SK-N-SH (cell line): ENCODE data around the gene EFCAB7. TPM values are rescaled to one million over a fixed set of nuclear protein-coding genes. Genes with fewer than 3 reads are reported as not detected.

ENCODE experiments used
- CTCF ChIA-PET: fragments of 300-600, 350-600 bp; formaldehyde crosslinking; extraction: SDS; loops from one replicate; lab custom pipeline; 2021; lab: Yijun Ruan, JAX
- POLR2A ChIA-PET: fragments of 350-600 bp; sonication (Branson Sonifier 250); formaldehyde crosslinking; extraction: SDS; loops from one replicate; lab custom pipeline; 2020; ENCODE audit warnings: antibody characterized with exemption, inconsistent platforms; lab: Yijun Ruan, JAX
- DNase-seq: peaks from one replicate; pipeline ENCODE4 v3.0.0; 2012
- H2AFZ ChIP-seq: fragments of 200-600 bp; sonication (generic); 2 replicates; pipeline ENCODE4 v1.8.1; 2016; ENCODE audit warnings: antibody characterized with exemption, mild to moderate bottlenecking, low read depth
- H3F3A ChIP-seq: fragments of 200-600 bp; sonication (generic); replicated peaks from 2 replicates; pipeline ENCODE3; 2016; ENCODE audit warnings: antibody characterized with exemption, mild to moderate bottlenecking; ENCODE audit not compliant: insufficient read depth
- H3K27ac ChIP-seq, 2 experiments: fragments of 200-500 bp in 1 of 2; fragments of 200-600 bp in 1 of 2; sonication (Bioruptor generic) in 1 of 2; sonication (generic), shearing (Covaris generic) in 1 of 2; 2 replicates each; pipeline versions ENCODE4 v1.5.1 to v1.6.1; 2014 to 2016; ENCODE audit warnings: low read depth in 2 of 2, inconsistent platforms in 1 of 2, low read length in 1 of 2, mild to moderate bottlenecking in 1 of 2, mixed read lengths in 1 of 2
- H3K27me3 ChIP-seq: fragments of 200-600 bp; sonication (generic), shearing (Covaris generic); 2 replicates; pipeline ENCODE4 v1.6.1; 2016; ENCODE audit warnings: mixed run types; ENCODE audit not compliant: insufficient read depth
- H3K36me3 ChIP-seq, 2 experiments: fragments of 200-500 bp in 1 of 2; fragments of 200-600 bp in 1 of 2; sonication (Bioruptor generic) in 1 of 2; sonication (generic) in 1 of 2; replicated peaks in 1 of 2; 2 replicates each; pipeline versions ENCODE3 to v1.5.1; 2014 to 2016; ENCODE audit warnings: low read length in 1 of 2, mild to moderate bottlenecking in 1 of 2; ENCODE audit not compliant: insufficient read depth in 2 of 2, control insufficient read depth in 1 of 2
- H3K4me1 ChIP-seq, 2 experiments: fragments of 200-500 bp in 1 of 2; fragments of 200-600 bp in 1 of 2; sonication (Bioruptor generic) in 1 of 2; sonication (generic), shearing (Covaris generic) in 1 of 2; 2 replicates each; pipeline versions ENCODE4 v1.5.1 to v1.6.1; 2014 to 2016; ENCODE audit warnings: low read depth in 1 of 2, low read length in 1 of 2, mixed run types in 1 of 2; ENCODE audit not compliant: insufficient read depth in 2 of 2, control insufficient read depth in 1 of 2
- H3K4me2 ChIP-seq: fragments of 200-600 bp; sonication (generic), shearing (Covaris generic); 2 replicates; pipeline ENCODE4 v1.6.1; 2017; ENCODE audit warnings: mixed run types
- H3K4me3 ChIP-seq, 2 experiments: fragments of 200-500 bp in 1 of 2; fragments of 200-600 bp in 1 of 2; sonication (Bioruptor generic) in 1 of 2; sonication (generic), shearing (Covaris generic) in 1 of 2; 2 replicates each; pipeline versions ENCODE4 v1.5.1 to v1.8.1; 2014 to 2016; ENCODE audit warnings: low read depth in 2 of 2, inconsistent platforms in 1 of 2, low read length in 1 of 2, mild to moderate bottlenecking in 1 of 2, mixed read lengths in 1 of 2, moderate library complexity in 1 of 2
- H3K79me2 ChIP-seq: fragments of 200-600 bp; sonication (generic); 2 replicates; pipeline ENCODE4 v1.8.1; 2017; ENCODE audit warnings: mild to moderate bottlenecking; ENCODE audit not compliant: insufficient read depth
- H3K9ac ChIP-seq: fragments of 200-600 bp; sonication (generic); 2 replicates; pipeline ENCODE4 v1.6.1; 2017; ENCODE audit warnings: mixed run types
- H3K9me2 ChIP-seq: fragments of 200-600 bp; sonication (generic); 2 replicates; pipeline ENCODE4 v1.6.1; 2017; ENCODE audit warnings: mixed run types
- H3K9me3 ChIP-seq: fragments of 200-600 bp; sonication (generic); 2 replicates; pipeline ENCODE4 v1.6.1; 2017; ENCODE audit warnings: mixed run types, mild to moderate bottlenecking, moderate library complexity
- H4K20me1 ChIP-seq: fragments of 200-600 bp; sonication (generic); 2 replicates; pipeline ENCODE4 v1.6.1; 2017; ENCODE audit warnings: mild to moderate bottlenecking, mixed run types; ENCODE audit not compliant: insufficient read depth
- CHD2 ChIP-seq: fragments of 150-350 bp; IDR thresholded peaks from 2 replicates; pipeline ENCODE4 v1.6.1; 2018; ENCODE audit warnings: low read length; ENCODE audit not compliant: partially characterized antibody
- EP300 ChIP-seq, 2 experiments: IDR thresholded peaks; 2 replicates each; pipeline versions ENCODE4 v1.4.0 to v1.6.1; 2012; ENCODE audit warnings: borderline replicate concordance in 1 of 2, low read depth in 1 of 2, low read length in 1 of 2
- EZH2phosphoT487 ChIP-seq: fragments of 200-600 bp; sonication (generic); IDR thresholded peaks from 2 replicates; pipeline ENCODE4 v1.6.1; 2017; ENCODE audit warnings: low read depth, mixed run types, mild to moderate bottlenecking, antibody characterized with exemption, moderate library complexity, borderline replicate concordance
- FOSL2 ChIP-seq: IDR thresholded peaks from 2 replicates; pipeline ENCODE4 v1.4.0; 2012; ENCODE audit warnings: low read depth, mild to moderate bottlenecking, moderate library complexity, borderline replicate concordance
- GABPA ChIP-seq: IDR thresholded peaks from 2 replicates; pipeline ENCODE4 v1.4.0; 2012; ENCODE audit warnings: low read depth, mild to moderate bottlenecking
- GATA2 ChIP-seq: sonication (generic); formaldehyde crosslinking; IDR thresholded peaks from 2 replicates; pipeline ENCODE4 v1.5.0; 2020; ENCODE audit warnings: mild to moderate bottlenecking, missing genetic modification reagents
- MEF2A ChIP-seq: IDR thresholded peaks from 2 replicates; pipeline ENCODE4 v1.4.0; 2012; ENCODE audit warnings: low read depth, borderline replicate concordance
- MXI1 ChIP-seq: IDR thresholded peaks from 2 replicates; pipeline ENCODE4 v1.6.1; 2012; ENCODE audit warnings: mild to moderate bottlenecking, low read depth, low read length, improper control_type of control experiment
- NFIC ChIP-seq: IDR thresholded peaks from 2 replicates; pipeline ENCODE4 v1.4.0; 2012; ENCODE audit warnings: borderline replicate concordance
- PBX3 ChIP-seq: IDR thresholded peaks from 2 replicates; pipeline ENCODE4; 2012
- POLR2AphosphoS5 ChIP-seq: IDR thresholded peaks from 2 replicates; pipeline ENCODE4 v1.6.1; 2012; ENCODE audit warnings: low read depth, low read length
- RAD21 ChIP-seq: IDR thresholded peaks from 2 replicates; pipeline ENCODE4 v1.6.1; 2012; ENCODE audit warnings: mild to moderate bottlenecking, low read length
- RCOR1 ChIP-seq: fragments of 150-350 bp; IDR thresholded peaks from 2 replicates; pipeline ENCODE4 v1.6.1; 2017; ENCODE audit warnings: antibody characterized with exemption, low read length
- RXRA ChIP-seq: IDR thresholded peaks from 2 replicates; pipeline ENCODE4 v1.4.0; 2012; ENCODE audit warnings: low read depth, mild to moderate bottlenecking, borderline replicate concordance
- TAF1 ChIP-seq: IDR thresholded peaks from 2 replicates; pipeline ENCODE4 v1.6.1; 2012; ENCODE audit warnings: low read depth, mild to moderate bottlenecking, low read length, moderate library complexity, borderline replicate concordance
- WGBS: methylation state at CpG from one replicate; pipeline ENCODE4 v1.1.6; 2017; ENCODE audit warnings: low lambda C conversion rate; 5-methylcytosine and 5-hydroxymethylcytosine counted together
- polyA plus RNA-seq, 3 experiments: library from polyadenylated mRNA; depleted of rRNA; stranded (reverse); fragments of >200 nt; gene quantifications; 2 replicates each; pipeline ENCODE4 v1.2.3, GENCODE V29; 2012
- TF ChIP-seq, protein P1 (sequence below): IDR thresholded peaks from 2 replicates; pipeline ENCODE4 v1.4.0; 2012; ENCODE audit warnings: low read depth
- TF ChIP-seq, protein P2 (sequence below): fragments of 150-350 bp; IDR thresholded peaks from 2 replicates; pipeline ENCODE4 v1.6.1; 2017; ENCODE audit warnings: antibody characterized with exemption, low read length, low read depth, borderline replicate concordance
- TF ChIP-seq, protein P3 (sequence below): fragments of 200-600 bp; sonication (generic); IDR thresholded peaks from 2 replicates; pipeline ENCODE4 v1.6.1; 2017; ENCODE audit warnings: antibody characterized with exemption, mild to moderate bottlenecking, moderate library complexity

EFCAB7 gene
- polyA plus RNA-seq, 1 of the 3 experiments (the other 2 are of a cell fraction): 2.4 TPM

- no peaks in the 10 kb centered on the region for H3K9me3 ChIP-seq
- no peak overlapping the region for H3K27ac ChIP-seq
- no peak for TF ChIP-seq GABPA
- TF ChIP-seq, protein P1, sequence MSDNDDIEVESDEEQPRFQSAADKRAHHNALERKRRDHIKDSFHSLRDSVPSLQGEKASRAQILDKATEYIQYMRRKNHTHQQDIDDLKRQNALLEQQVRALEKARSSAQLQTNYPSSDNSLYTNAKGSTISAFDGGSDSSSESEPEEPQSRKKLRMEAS: no peak
- TF ChIP-seq NFIC: no peak
- no peak for TF ChIP-seq MEF2A
- no peak for TF ChIP-seq RXRA
- no peak for TF ChIP-seq MXI1
- TF ChIP-seq, protein P2, sequence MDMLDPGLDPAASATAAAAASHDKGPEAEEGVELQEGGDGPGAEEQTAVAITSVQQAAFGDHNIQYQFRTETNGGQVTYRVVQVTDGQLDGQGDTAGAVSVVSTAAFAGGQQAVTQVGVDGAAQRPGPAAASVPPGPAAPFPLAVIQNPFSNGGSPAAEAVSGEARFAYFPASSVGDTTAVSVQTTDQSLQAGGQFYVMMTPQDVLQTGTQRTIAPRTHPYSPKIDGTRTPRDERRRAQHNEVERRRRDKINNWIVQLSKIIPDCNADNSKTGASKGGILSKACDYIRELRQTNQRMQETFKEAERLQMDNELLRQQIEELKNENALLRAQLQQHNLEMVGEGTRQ: no peak
- no peak for TF ChIP-seq FOSL2
- TF ChIP-seq CHD2: no peak
- TF ChIP-seq RCOR1: no peak
- no peak for TF ChIP-seq TAF1
- TF ChIP-seq GATA2 (CRISPR knock-in tag): no peak
- no peak for TF ChIP-seq EP300 (IDR thresholded peaks at IDR 0.05; ENCODE audit: borderline replicate concordance in 1 of 2, low read depth in 1 of 2, low read length in 1 of 2)
- ChIA-PET POLR2A (no interaction called here), CTCF (interaction anchor here (0.9 to 1.1 kb wide), 2 partner anchors 18 to 180 kb away, joined by 3 read pairs; no protein-coding TSS in a partner anchor)
- no peak overlapping the region for H3K4me2 ChIP-seq
- H3F3A ChIP-seq: no peaks in the 10 kb centered on the region
- H3K9me2 ChIP-seq: no peaks in the 10 kb centered on the region
- no peak overlapping the region for H3K4me3 ChIP-seq
- no peak for DNase-seq
- no peaks in the 10 kb centered on the region for H3K27me3 ChIP-seq
- no peaks in the 10 kb centered on the region for H4K20me1 ChIP-seq
- H3K79me2 ChIP-seq: 0 out of 2 replicates have a peak, but pooled peaks cover 2% of the 10 kb centered on the region
- H3K4me1 ChIP-seq: no peaks in the 10 kb centered on the region
- no peak overlapping the region for H2AFZ ChIP-seq
- H3K9ac ChIP-seq: no peak overlapping the region
- peaks cover 15 to 31% of the 10 kb centered on the region in 2 experiments for H3K36me3 ChIP-seq
These were observed 16.5 kb upstream of the EFCAB7 start for GRCh38 chr1:63506782-63507181.

DNA sequence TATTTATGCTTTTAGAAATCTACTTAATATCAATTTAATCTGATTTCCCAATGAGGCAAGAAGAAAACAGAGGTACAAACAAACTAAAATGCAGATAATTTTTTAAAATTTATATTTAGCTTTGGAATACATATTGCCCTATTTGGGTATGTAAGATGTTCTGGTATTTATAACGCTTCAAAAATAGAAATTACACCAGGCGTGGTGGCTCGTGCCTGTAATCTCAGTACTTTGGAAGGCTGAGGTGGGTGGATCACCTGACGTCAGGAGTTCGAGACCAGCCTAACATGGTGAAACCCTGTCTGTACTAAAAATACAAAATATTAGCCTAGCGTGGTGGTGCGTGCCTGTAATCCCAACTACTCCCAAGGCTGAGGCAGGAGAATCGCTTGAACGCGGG, 13.6 kb upstream of the EFCAB7 start:
- TF ChIP-seq, protein P3, sequence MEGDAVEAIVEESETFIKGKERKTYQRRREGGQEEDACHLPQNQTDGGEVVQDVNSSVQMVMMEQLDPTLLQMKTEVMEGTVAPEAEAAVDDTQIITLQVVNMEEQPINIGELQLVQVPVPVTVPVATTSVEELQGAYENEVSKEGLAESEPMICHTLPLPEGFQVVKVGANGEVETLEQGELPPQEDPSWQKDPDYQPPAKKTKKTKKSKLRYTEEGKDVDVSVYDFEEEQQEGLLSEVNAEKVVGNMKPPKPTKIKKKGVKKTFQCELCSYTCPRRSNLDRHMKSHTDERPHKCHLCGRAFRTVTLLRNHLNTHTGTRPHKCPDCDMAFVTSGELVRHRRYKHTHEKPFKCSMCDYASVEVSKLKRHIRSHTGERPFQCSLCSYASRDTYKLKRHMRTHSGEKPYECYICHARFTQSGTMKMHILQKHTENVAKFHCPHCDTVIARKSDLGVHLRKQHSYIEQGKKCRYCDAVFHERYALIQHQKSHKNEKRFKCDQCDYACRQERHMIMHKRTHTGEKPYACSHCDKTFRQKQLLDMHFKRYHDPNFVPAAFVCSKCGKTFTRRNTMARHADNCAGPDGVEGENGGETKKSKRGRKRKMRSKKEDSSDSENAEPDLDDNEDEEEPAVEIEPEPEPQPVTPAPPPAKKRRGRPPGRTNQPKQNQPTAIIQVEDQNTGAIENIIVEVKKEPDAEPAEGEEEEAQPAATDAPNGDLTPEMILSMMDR: no peak
- TF ChIP-seq PBX3: no peak
- TF ChIP-seq POLR2AphosphoS5: no peak
- TF ChIP-seq NFIC: no peak
- TF ChIP-seq EZH2phosphoT487: no peak
- TF ChIP-seq, protein P2: no peak
- TF ChIP-seq MEF2A: no peak
- TF ChIP-seq RAD21: no peak
- no peak for TF ChIP-seq MXI1
- Histone ChIP-seq H3F3A (no peaks in the 10 kb centered on the region), H4K20me1 (no peaks in the 10 kb centered on the region), H3K9me2 (no peaks in the 10 kb centered on the region), H3K9ac (no peak overlapping the region), H2AFZ (no peak overlapping the region), H3K4me2 (no peak overlapping the region), H3K79me2 (peaks cover 2% of the 10 kb centered on the region; the same call in 1 of the 2 replicates), H3K36me3 (peaks cover 15 to 31% of the 10 kb centered on the region in 2 experiments), H3K4me1 (no peaks in the 10 kb centered on the region), H3K27me3 (no peaks in the 10 kb centered on the region), H3K27ac (no peak overlapping the region), H3K4me3 (no peak overlapping the region), H3K9me3 (no peaks in the 10 kb centered on the region)
- ChIA-PET POLR2A (no interaction called here), CTCF (no interaction called here)
- DNase-seq: no peak
- 84% methylated on average over 10 of the region's 10 CpGs for WGBS
